Activated gamma-delta T cell (primary cell): Measurements from ENCODE around the gene TMEM45B.
"Not testable (repeated sequence)": the region's sequence is repeated elsewhere in the genome, so short reads cannot be mapped to it uniquely, and the experiment has no call there.

Experiments
- DNase-seq: peaks from one replicate; lab custom pipeline; 2025; lab: John Stamatoyannopoulos, UW
- total RNA-seq, 2 donors: gene quantifications; one replicate each; lab custom pipeline; 2026; lab: John Stamatoyannopoulos, UW

The TMEM45B gene
- total RNA-seq, result 5.2 to 5.6 reads per million in 2 donors

DNA sequence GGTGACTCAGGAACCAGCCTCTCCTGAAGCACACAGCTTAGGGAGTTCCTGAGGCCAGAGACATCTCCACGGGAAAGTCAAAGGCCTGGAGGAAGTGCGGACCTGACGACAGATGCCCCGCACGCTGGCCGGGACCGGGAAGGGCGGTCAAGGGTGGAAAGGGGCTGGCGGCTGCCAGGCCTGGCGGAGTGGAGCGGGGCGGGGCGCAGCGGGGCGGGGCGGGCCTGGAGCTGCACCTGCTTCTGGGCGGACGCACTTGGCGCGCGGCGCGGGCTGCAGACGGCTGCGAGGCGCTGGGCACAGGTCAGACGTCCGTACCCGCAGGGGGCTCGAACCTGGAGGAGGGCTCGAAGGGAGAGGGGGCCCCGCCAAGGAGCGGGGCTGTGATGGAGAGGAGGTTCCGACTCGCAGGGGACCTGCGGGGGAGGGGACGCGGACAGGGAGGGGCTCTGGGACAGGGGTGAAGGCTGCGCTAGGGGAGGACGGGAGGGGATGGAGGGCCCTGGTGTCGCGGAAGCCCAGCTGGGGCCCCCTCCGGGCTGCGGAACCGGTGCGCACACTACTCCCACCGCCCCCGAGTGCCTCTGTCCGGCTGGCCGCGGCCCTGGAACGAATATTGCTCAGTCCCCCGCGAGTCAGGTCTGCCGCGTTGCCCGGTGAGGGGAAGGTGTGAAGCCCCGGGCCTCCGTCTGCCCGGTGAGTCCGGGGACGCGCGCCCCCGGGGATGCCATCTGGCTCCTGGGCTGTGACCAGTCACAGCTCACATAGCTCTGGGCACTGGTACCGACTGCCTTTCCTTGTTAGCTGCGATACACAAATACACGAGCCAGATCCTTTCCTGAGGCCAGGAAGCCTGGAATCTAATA, at the start of gene TMEM45B:
TSS of gene TMEM45B (plus strand) at position 253 of the 866 bp plus-strand sequence. CDS start 36,635 bp downstream, outside the sequence.
- DNase-seq, result no peak

- no peak for DNase-seq
These were observed 48.6 kb upstream of the TMEM45B start for GRCh38 chr11:129766898-129767604.

- DNase-seq, result no peak
These were observed 47.8 kb upstream of the TMEM45B start for GRCh38 chr11:129767827-129768226.

GRCh38 chr11:129768356-129768755, 47.3 kb upstream of the TMEM45B start:
- no peak for DNase-seq

DNA sequence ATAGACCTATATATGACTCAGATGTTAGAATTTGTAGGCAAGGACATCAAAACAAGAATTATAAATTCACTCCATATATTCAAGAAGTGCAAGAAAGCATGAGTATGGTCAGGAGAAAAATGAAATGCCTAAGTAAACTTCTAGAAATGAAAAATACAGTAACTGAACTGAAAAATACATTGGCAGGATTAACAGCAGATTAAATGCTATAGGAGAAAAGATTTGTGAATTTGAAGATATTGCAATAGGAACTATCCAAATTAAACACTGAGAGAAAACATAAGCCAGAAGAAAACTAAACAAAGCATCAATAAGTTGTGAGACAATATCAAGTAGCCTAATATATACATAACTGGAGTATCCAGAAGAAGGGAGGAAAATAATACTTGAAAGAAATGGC, 46.6 kb upstream of the TMEM45B start:
- DNase-seq, result no peak

DNA sequence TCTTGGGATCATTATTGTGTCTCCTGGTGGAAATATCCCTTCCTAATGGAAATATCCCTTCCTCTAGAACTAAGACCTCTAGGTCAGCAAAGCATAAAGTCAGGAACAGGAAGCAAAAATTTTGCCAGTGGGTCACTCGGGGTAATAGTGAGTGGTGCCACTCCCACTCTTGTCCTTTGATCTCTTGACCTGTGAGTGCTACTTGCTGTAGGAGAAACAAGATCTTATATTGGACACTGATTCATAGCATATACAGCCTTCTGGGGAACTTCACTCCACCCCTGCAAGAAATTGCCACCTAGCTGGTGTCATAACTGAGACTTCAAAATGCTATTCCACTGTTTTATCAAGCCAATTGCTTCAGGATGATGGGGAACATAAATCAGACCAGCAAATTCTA, 44.7 kb upstream of the TMEM45B start:
- no peak for DNase-seq

DNA sequence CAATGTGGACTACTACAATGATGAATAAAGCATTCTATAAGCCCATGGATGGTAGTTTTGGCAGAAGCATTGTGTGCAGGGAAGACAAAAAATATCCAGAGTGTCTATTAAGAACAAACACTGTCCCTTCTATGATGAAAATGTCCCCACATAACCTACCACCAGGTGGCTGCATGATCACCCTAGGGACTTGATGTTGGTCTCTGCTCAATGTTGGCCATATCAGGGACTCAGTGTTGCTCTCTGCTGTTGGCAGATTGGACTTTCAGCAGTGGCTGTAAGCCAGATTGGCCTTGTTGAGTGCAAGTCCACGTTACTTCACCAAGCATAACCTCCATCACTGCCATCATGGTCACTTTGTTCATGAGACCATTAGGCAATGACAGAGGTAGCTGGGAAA, 44.2 kb upstream of the TMEM45B start:
- DNase-seq, result not testable (repeated sequence)

DNA sequence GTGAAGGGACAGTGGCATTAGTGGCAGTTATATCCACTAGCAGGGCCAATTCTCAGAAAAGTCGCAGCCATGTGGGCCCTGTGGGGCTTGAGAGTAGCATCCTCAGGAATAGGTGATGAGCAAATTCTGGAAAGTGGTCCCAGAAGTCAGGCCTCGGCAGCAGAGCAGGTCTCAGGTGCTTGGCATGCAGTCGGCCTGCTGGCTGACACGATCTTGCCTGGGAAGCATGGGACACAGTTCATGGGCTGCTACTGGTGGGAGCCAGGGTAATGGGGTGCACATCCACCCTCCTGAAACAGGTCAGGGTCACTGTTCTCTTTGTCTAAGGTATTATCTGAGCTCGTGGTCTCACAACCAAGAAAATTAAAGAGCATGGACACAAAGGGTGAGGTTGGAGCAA, 36.8 kb upstream of the TMEM45B start:
- no peak for DNase-seq

DNA sequence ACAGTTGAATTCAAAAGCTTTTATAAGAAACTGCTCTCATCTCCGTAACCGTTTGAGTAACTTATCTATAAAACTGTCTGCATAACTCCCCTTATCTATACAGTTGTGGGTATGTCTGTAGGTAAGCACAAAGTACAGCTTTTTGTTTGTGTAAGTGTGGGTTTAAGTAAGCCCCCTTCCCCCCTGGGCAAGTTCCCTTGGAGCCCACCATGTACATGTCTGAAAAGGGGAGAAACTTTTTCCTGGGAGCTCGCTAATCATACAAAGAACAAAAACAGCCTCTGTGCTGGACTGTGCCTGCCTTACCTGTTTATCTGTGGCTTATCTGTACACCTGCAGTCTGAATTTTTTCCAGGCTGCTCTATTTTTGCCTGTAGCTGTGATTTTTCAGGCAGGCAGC, 36.3 kb upstream of the TMEM45B start:
- DNase-seq, result no peak

DNA sequence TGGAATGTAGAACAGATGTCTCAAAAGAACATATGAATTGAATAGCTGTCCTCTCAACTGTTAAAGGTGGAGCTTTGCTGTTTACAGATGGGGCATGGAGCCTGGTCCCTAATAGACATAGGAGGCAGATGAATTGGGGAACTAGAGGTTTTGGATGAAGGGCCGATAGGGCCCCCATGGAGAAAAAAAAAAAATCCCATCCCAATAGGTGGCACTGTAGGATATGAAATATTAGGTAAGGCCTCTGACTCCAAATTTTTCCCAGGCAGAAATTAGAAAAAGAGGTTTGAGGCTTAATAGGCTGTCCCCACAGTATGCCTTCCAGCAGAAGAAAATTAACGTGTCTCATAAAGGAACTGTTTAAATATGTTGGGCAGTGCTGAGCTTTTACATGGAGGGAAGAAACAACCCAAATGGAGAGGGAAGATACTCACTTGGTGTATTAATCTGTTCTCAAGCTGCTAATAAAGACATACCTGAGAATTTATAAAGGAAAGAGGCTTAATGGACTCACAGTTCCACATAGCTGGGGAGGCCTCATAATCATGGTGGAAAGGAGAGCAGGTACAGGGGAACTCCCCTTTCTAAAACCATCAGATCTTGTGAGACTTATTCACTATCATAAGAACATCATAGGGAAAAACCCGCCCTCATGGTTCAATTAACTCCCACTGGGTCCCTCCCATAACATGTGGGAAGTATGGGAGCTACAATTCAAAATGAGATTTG, 30.1 kb upstream of the TMEM45B start:
- DNase-seq, result no peak

DNA sequence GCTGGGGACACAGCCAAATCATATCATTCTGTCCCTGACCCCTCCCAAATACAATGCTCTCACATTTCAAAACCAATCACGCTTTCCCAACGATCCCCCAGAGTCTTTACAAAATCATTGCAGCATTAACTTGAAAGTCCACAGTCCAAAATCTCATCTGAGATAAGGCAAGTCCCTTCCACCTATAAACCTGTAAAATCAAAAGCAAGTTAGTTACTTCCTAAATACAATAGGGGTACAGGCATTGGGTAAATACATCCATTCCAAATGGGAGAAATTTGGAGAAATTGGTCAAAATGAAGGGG, 29.6 kb upstream of the TMEM45B start:
- DNase-seq, result not testable (repeated sequence)

GRCh38 chr11:129787532-129788155, 28.0 kb upstream of the TMEM45B start:
- no peak for DNase-seq

DNA sequence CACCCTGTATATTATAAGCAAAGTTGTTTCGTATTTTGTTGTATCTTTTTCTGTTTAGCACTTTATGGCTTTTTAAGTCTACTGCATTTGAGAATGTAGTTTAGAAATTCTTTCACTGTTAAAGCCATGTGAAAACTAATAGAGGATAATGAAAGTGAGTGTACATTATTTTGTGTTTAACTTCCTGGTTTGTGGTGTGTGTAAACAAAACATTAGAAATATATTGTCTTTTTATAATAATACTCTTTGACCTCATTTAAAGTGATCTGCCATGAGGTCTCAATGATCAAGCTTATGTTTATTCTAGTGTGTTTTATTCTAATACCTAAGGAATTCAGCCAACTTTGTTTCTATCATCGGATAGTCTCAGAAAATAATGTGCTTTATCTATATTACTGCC, 27.4 kb upstream of the TMEM45B start:
- DNase-seq, result no peak

- no peak for DNase-seq
These were observed 25.5 kb upstream of the TMEM45B start for GRCh38 chr11:129790106-129790505.

DNA sequence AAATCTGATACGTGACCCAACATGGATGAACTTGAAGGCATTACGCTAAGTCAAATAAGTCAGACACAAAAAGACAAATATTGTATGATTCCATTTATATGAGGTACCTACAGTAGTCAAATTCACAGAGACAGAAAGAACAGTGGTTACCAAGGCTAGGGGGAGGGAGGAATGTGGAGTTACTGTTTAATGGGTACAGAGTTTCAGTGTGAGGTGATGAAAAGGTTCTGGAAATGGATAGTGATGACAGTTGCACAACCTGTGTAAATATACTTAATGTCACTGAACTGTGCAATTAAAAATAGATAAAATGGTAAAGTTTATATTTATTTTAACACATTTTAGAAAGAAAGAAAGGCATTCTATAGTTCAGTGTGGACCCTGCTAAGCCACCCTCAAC, 24.1 kb upstream of the TMEM45B start:
- no peak for DNase-seq

- DNase-seq, result no peak
These were observed 23.0 kb upstream of the TMEM45B start for GRCh38 chr11:129792663-129793062.

GRCh38 chr11:129795089-129795488, 20.6 kb upstream of the TMEM45B start:
- DNase-seq, result no peak

DNA sequence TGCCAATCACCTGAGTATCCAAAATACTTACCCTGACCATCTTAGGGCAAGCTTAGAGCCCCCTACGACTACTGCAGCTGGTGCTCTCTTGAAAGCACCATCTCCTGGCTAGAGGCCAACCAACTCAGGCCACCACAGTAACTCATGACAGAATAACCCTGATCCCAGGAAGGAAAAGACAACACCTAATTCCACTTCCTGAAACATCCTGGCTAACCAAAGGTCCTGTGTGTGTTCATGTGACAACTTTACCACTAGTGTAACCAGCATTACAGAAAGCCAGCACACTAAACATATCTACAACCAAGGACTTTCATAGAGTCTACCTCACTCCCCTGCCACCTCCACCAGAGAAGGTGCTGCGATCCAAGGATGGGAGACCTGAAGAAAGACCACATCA, 17.4 kb upstream of the TMEM45B start:
- no peak for DNase-seq

DNA sequence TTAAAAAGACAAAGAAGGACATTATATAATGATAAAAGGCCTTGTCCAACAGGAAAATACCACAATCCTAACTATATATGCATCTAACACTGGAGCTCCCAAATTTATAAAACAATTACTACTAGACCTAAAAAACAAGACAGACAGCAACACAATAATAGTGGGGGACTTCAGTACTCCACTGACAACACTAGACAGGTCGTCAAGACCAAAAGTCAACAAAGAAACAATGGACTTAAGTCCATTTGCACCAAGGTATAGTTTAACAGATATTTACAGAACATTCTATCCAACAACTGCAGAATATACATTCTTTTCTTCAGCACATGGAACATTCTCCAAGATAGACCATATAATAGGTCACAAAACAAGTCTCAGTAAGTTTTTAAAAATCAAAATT, 15.5 kb upstream of the TMEM45B start:
- DNase-seq, result not testable (repeated sequence)

GRCh38 chr11:129800655-129801054, 15.0 kb upstream of the TMEM45B start:
- DNase-seq, result no peak

DNA sequence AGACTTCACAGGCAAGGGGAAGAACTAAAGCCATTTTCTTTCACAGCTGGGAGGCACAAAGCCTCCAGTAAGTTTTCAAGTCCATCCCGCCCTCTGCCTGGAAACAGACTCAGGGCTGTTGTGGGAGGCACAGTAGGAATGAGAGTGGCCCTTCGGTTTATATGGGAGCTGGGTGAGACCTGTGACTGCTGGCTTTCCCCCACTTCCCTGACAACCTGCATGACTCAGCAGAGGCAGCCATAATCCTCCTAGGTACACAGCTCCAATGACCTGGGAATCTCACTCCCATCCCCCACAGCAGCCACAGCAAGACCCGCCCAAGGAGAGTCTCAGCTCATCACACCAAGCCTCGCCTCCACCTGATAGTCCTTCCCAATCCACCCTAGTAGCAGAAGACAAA, 12.1 kb upstream of the TMEM45B start:
- DNase-seq, result no peak

GRCh38 chr11:129804012-129804411, 11.6 kb upstream of the TMEM45B start:
- no peak for DNase-seq
